GM18511 (cell line): Measurements from ENCODE around the gene ACP1.

Experiments
- ATAC-seq: cut with Tn5 transposase; IDR thresholded peaks from one replicate; pipeline ENCODE4 v1.9.1; 2021; ENCODE audit warnings: mild to moderate bottlenecking, moderate library complexity; ENCODE audit not compliant: unreplicated experiment

ACP1 gene

DNA sequence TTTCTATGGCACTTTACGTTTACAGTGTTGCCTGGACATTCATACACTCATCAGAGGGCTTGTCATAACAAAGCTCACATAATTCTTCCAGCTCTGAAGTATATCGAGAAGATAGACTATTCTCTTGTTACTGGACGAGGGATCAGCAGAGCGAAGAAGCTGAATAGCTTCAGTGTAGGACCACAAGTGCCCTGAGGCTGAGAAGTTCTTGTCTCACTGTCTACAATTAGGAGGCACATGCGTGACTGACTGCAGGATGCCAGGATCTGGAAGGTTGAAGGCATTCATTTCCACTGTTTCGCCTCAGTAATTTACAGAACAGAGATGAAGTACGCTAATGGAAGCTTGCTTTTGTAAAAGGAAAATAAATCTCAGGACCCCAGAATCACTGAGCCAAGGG, 10.5 kb upstream of the ACP1 start:
- no peak for ATAC-seq

- ATAC-seq = no peak
Observed at GRCh38 chr2:255195-255594, 9.6 kb upstream of the ACP1 start.

DNA sequence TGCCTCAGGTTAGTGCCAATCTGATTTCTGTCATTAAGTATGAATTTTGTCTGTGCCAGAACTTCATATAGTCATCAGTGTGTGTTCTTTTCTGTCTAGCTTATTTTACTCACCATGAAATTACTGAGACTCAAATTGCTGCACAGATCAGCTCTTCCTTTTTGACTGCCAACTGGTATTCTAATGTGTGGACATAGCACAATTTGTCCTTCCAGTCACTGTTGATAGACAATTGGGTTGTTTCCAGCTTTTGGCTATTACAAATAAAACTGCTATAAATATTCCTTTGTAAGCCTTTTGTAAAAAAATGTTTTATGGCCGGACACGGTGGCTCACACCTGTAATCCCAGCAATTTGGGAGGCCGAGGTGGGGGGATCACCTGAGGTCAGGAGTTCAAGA, 8.7 kb upstream of the ACP1 start:
- no peak for ATAC-seq

DNA sequence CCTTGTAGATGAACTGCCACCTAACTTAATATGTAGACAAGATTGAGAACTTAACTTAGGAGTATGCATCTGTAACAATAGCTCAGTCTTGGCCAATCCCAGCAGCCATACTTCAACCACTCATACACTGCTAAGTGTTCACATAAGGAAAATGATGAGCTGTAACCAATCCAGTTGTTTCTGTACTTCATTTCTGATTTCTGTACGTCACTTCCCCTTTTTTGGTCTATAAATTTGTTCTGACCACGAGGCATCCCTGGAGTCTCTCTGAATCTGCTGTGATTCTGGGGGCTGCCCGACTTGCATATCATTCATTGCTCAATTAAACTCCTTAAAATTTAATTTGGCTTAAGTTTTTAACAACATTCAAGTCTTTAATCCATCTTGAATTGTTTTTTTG, 7.3 kb upstream of the ACP1 start:
- no peak for ATAC-seq

DNA sequence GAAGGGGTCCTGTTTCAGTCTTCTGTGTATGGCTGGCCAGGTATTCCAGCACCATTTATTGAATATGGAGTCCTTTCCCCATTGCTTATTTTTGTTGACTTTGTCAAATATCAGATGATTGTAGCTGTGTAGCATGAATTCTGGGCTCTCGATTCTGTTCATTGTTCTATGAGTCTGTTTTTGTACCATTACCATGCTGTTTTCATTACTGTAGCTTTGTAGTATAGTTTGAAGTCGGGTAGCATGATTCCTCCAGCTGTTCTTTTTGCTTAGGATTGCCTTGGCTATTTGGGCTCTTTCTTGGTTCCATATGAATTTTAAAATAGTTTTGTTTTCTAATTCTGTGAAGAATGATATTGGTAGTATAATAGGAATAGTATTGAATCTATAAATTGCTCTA, 6.9 kb upstream of the ACP1 start:
- no peak for ATAC-seq

GRCh38 chr2:258933-259332, 5.8 kb upstream of the ACP1 start:
- no peak for ATAC-seq

DNA sequence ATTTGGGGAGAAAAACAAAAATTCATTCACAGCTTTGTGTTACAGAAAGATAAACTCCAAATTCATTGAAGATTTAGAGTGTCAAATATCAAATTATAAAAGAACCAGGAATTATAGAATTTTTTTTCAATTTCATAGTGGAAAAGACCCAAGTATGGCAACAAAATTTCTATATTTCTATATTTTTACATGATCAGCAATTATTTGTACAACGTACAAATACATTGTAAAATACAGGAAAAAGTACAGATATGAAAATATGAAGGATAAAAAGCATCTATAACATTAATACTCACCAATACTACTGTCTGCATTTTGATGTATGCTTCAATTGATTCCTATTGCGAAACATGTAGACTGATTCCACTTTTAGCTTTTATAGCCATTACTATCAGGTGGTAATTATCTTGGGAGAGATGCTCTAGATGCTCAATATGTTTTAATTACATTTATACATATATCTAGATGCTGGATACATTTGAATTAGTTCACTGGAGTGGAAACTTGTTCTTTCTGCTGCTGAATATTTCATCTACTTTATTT, 4.9 kb upstream of the ACP1 start:
- ATAC-seq = no peak

GRCh38 chr2:260507-261161, 4.1 kb upstream of the ACP1 start:
- ATAC-seq = no peak

- no peak for ATAC-seq
Observed at GRCh38 chr2:262117-262516, 2.6 kb upstream of the ACP1 start.

DNA sequence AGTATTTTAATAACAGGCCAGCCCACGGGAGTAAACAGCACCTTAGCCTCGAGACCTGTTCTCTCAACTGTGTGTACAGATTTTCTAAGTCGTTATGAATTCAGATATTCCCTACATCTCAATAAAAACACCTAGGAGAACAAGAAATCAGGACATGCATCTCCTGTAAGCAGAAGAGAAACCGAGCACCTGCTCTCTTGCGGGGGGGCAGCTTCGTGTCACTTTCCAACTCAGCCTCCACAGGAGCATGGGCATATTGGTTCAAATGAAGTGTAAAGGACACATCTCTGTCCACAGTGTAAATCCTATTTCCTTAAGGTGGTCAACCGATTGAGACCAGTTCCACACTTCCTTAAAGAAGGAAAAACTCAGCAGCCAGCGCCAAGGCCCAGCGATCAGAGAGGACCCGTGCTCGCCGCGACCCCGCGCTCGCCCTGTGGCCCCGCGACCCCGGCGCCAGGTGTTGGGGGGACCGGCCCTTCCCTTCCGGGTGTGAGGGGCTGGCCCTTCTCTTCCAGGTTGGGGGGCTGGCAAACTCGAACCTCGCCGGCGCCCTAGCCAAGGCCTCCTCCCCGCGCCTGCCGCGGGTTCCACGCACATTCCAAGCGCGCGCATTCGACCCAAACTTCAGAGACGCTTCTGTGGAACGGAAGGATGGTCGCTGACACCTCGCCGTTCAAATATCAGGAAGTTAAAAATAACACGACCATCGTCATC, 1.6 kb upstream of the ACP1 start:
- ATAC-seq = no peak

DNA sequence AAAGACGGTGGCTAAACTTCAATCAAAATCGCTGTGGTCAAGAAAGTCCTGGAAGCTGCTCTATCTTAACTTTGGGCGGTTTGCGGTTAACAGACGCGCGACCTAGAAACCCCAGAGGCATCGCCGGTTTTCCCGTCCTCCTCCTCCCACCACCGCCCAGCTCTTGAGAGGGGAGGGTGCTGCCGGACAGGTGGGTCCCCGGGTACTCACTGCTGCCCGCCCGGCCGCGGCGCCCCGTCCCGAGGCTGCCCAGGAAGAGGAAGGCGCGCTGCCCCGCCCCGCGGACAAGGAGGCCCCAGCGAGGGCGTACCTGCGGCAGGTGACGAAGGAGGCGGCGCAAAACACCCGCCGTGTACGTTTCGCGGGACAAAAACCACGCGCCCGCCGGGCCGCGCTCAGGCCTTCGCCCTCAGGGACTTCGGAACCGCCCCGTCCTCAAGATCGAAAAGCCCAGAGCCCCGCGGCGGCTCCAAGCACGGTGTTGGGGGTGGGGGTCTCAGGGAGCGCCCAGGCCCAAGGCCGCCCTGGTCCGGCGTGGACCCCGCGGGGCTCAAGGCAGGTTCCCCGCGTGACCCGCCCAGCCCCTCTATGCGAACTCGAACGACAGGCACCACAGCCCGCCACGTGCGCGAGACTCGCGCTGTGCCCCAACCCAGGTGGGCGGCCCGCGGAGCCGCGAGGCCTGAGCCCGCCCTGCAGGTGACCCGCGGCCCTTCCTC, 814 bp upstream of the ACP1 start, which contains the start of gene SH3YL1:
TSS of gene SH3YL1 (minus strand) at position 259 of the 719 bp plus-strand sequence. CDS start at position 211, 48 bp downstream.
- ATAC-seq = peak; percentile 37

- no peak for ATAC-seq
Observed at GRCh38 chr2:268323-268722, 3.6 kb downstream of the ACP1 start.

- no peak for ATAC-seq
Observed at GRCh38 chr2:269356-270030, 4.7 kb downstream of the ACP1 start.

DNA sequence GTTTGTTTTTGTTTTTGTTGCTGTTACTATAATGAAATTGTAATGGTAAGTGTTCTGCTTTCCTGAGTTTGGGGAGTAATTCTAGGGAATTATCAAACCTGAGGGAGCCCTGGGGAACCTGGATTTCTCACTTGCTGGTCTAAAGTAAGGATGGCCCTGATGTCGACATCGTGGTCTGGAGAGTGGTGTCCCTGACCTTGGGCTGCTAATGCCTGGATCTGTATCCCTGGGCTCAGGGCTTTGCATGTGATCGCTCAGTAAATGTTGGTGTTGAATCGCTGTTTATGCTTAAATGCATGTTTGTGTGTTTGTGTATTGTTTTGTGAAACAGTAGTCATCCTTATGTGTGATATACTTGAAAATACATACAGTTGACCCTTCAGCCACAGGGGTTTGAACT, 6.1 kb downstream of the ACP1 start:
- ATAC-seq = no peak

GRCh38 chr2:271917-272316, 7.2 kb downstream of the ACP1 start:
- ATAC-seq = no peak

DNA sequence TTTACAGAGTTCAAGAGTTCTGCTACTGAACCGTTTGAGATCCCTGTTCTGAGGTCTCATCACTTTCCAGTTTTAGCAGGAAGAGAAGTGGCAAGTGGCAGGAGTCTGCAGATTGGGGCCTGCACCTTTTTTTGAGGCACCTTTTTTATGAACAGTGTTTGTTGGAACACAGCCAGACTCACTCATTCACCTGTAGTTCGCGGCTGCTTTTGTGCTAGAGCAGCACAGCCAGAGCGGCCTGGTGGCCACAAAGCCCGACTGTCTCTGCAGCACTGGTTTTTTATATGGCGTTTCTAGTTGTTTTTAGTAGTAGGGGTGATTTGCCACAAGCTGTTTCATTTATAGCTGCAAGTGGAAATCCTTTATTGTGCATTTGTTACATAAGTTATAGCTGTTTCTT, 8.6 kb downstream of the ACP1 start:
- ATAC-seq = no peak

DNA sequence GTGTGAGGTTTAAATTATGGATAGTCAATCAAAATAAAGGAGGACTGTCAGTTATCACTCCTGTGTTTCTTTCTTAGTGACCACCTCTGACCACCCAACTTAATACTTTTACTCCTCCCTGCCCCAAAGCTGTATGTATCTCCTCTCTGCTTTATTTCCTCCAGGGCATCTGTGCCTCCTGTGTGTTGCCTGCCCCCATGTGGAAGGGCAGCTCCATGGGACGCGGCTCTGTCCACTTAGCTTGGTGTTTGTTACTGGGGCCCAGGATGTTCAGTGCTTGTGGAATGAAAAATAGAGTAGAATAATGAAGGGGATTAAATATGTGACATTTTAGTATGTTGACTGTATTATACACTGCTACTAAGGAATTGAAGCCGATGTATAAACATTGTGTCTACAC, 9.8 kb downstream of the ACP1 start:
- no peak for ATAC-seq

- ATAC-seq = peak; percentile 99
Observed at GRCh38 chr2:275466-275865, 10.7 kb downstream of the ACP1 start.

- no peak for ATAC-seq
Observed at GRCh38 chr2:278312-278926, 13.7 kb downstream of the ACP1 start.

GRCh38 chr2:278927-279320, 14.2 kb downstream of the ACP1 start:
- ATAC-seq = no peak

DNA sequence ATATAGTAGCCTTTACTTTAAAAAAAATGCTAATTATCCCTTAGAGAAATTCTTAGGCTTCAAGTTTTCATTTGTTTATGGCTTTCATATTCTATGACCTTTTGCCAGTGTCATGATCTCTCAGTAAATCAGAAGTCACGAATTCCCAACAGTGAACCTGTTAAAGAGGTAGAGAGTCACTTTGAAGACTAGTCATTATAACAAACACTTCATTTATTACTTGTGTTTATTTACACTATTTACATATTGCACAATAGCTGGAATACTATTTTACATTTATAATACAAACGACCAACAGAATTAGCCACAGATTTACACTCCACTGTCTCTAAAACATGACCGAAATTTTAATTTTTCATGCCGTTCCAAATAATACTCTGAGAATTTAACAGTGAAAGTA, 14.6 kb downstream of the ACP1 start:
- ATAC-seq = no peak
